Thoracic aorta (tissue), 2 donors: ENCODE results near the gene FXYD5. TPM values are rescaled to one million over a fixed set of nuclear protein-coding genes. Genes with fewer than 3 reads are reported as not detected.
"Not testable (repeated sequence)": the region's sequence is repeated elsewhere in the genome, so short reads cannot be mapped to it uniquely, and the experiment has no call there.

Experiments used
- ATAC-seq: fragments of 150-250 bp; one replicate; pipeline ENCODE4 v1.8.0; 2017; ENCODE audit warnings: low read depth; ENCODE audit not compliant: insufficient number of reproducible peaks, low FRiP score
- DNase-seq: peaks from one replicate; pipeline ENCODE4 v3.0.0-alpha.2; 2020; ENCODE audit warnings: low spot score
- H3K27ac ChIP-seq, 2 donors: fragments of 200-600 bp; sonication (generic); 1 replicate in 1 of 2; 2 replicates in 1 of 2; pipeline ENCODE4 v1.5.1; 2016; ENCODE audit warnings: mild to moderate bottlenecking in 2 of 2, moderate library complexity in 2 of 2
- H3K27me3 ChIP-seq: fragments of 200-600 bp; sonication (generic); replicated peaks from 2 replicates; pipeline ENCODE4 v1.6.0; 2016; ENCODE audit warnings: mild to moderate bottlenecking; ENCODE audit not compliant: insufficient read depth
- H3K36me3 ChIP-seq: fragments of 200-600 bp; sonication (generic); one replicate; pipeline ENCODE4 v1.5.1; 2016
- H3K4me1 ChIP-seq, 2 donors: fragments of 200-600 bp; sonication (generic); 1 replicate in 1 of 2; 2 replicates in 1 of 2; pipeline versions ENCODE4 v1.5.1 to v1.6.0; 2016; ENCODE audit warnings: low read depth in 2 of 2, mild to moderate bottlenecking in 1 of 2; ENCODE audit not compliant: control insufficient read depth in 1 of 2
- H3K4me3 ChIP-seq: fragments of 200-600 bp; sonication (generic); 2 replicates; pipeline ENCODE4 v1.5.1; 2016; ENCODE audit warnings: mild to moderate bottlenecking
- H3K9me3 ChIP-seq: fragments of 200-600 bp; sonication (generic); 2 replicates; pipeline ENCODE4 v1.5.1; 2016
- CTCF ChIP-seq: fragments of 200-600 bp; sonication (generic); IDR thresholded peaks from one replicate; pipeline ENCODE4 v1.5.1; 2019; ENCODE audit warnings: antibody characterized with exemption
- total RNA-seq, 2 donors: library from RNA; depleted of rRNA; stranded (reverse); fragments of >200 nt; gene quantifications; one replicate each; pipeline versions ENCODE4 v1.1.0 to v1.2.3, GENCODE V29; 2016

The FXYD5 gene
- total RNA-seq, 2 donors from 2014 or later = 65.0 to 106 TPM

DNA sequence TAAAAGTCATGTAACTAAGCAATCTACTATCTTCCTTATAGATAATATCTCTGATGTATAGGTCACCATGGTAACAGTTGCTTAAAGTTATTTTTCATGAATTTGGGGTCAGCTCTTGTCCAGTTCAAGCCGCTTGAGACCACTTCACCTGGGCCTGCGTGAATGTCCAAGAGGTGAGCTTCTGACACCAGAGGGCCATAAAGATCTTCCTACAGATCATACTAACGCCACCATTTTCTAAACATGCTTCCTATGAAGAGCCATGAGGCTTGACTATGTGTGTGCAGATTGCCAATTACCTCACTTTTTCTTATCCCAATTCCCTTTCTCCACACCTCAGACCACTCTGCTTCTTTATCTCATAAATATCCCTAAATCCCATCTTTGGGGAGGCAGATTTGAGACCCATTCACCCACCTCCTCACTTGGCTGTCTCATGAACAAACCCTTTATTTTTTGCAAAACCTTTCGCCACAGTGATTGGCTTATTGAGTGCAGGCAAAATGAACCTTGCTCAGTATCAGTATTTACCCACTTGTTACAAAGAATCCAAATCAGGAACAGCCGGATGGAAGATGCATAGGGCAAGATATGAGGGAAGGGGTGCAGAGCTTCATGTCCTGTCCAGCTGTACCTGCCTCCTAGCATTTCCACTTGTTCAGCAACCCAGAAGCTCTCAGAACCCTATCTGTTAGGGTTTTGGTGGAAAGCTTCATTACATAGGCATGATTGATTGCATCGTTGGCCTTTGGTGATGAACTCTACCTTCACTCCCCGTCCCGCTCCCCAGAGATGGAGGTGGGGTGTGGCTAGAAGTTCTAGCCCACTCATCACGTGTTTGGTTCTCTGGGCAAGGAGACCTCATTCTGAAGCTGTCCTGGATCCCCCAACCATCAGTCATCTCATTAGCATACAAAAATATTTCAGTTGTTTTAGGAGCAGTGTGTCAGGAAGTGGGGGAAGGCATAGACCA, 39.8 kb downstream of the FXYD5 start:
- no peak for DNase-seq
- no peak for ATAC-seq
- Histone ChIP-seq H3K27ac (no peak overlapping the region), H3K4me3 (no peak overlapping the region), H3K27me3 (no peaks in the 10 kb centered on the region), H3K4me1 (no peaks in the 10 kb centered on the region), H3K36me3 (no peaks in the 10 kb centered on the region), H3K9me3 (no peaks in the 10 kb centered on the region)
- TF ChIP-seq CTCF = no peak

- no peak overlapping the region for H3K27ac ChIP-seq
- no peaks in the 10 kb centered on the region for H3K9me3 ChIP-seq
- H3K36me3 ChIP-seq = no peaks in the 10 kb centered on the region
- DNase-seq = no peak
- H3K27me3 ChIP-seq = no peaks in the 10 kb centered on the region
- no peak overlapping the region for H3K4me3 ChIP-seq
- no peaks in the 10 kb centered on the region for H3K4me1 ChIP-seq
- no peak for TF ChIP-seq CTCF
- no peak for ATAC-seq
Observed at GRCh38 chr19:35195830-35196229, 41.3 kb downstream of the FXYD5 start.

GRCh38 chr19:35196861-35197260, 42.3 kb downstream of the FXYD5 start:
- not testable (repeated sequence) for ATAC-seq, H3K36me3 ChIP-seq, DNase-seq, H3K4me1 ChIP-seq, H3K27ac ChIP-seq, H3K9me3 ChIP-seq, H3K27me3 ChIP-seq, H3K4me3 ChIP-seq

DNA sequence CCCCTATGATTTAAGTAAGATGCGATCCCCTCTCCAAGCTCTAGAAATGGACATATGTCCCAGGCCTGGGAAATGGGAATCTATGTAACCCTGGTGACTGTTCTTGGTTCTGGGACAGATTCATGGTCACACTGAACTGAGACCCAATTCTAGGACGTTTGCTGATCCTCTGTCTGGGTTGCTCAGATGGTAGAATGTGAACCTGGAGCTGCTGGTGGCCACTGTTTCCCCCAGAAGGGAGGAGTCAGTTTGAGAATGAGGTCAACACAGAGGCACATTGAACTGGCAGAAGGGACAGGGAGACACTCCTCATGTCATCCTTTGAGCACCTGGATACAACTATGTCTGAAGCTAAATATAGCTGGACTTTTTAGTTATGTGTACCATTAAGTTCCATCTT, 44.9 kb downstream of the FXYD5 start:
- Histone ChIP-seq H3K4me1 (no peaks in the 10 kb centered on the region), H3K9me3 (no peaks in the 10 kb centered on the region), H3K27ac (no peak overlapping the region), H3K36me3 (no peaks in the 10 kb centered on the region), H3K4me3 (no peak overlapping the region), H3K27me3 (no peaks in the 10 kb centered on the region)
- ATAC-seq (no peak), DNase-seq (no peak)
- TF ChIP-seq CTCF = no peak

GRCh38 chr19:35202722-35203688, 48.5 kb downstream of the FXYD5 start:
- H3K27ac ChIP-seq = no peak overlapping the region
- DNase-seq (no peak), ATAC-seq (no peak)
- H3K27me3 ChIP-seq = no peaks in the 10 kb centered on the region
- no peaks in the 10 kb centered on the region for H3K9me3 ChIP-seq
- no peaks in the 10 kb centered on the region for H3K36me3 ChIP-seq
- no peaks in the 10 kb centered on the region for H3K4me1 ChIP-seq
- TF ChIP-seq CTCF = no peak
- no peak overlapping the region for H3K4me3 ChIP-seq
